ENCODE results near the gene SLC5A5. TPM values are rescaled to one million over a fixed set of nuclear protein-coding genes. Genes with fewer than 3 reads are reported as not detected.

SLC5A5 gene
- total RNA-seq, 1 donor from 2014 or later, result not detected

GRCh38 chr19:17848595-17849292 lies 23.0 kb upstream of the SLC5A5 start:
- Mint-ChIP-seq H3K36me3 (ENCODE audit: low read depth, unreplicated experiment) (peaks cover 3% of the 10 kb centered on the region), H3K27me3 (ENCODE audit: low read depth, unreplicated experiment) (no peaks in the 10 kb centered on the region), H3K27ac (ENCODE audit: unreplicated experiment) (no peak overlapping the region), H3K4me3 (ENCODE audit: unreplicated experiment) (no peak overlapping the region), H3K9me3 (ENCODE audit: unreplicated experiment) (no peaks in the 10 kb centered on the region), H3K4me1 (ENCODE audit: low read depth, unreplicated experiment) (peaks cover 6% of the 10 kb centered on the region)
- no peak for TF ChIP-seq EZH2 (IDR thresholded peaks at IDR 0.05; ENCODE audit: insufficient read depth, low read length)
- TF ChIP-seq CTCF (IDR thresholded peaks at IDR 0.05; ENCODE audit: insufficient read depth, low read depth, low read length), result no peak
- Histone ChIP-seq H3K36me3 (ENCODE audit: insufficient read depth, low read length) (no peaks in the 10 kb centered on the region), H3K27ac (ENCODE audit: low read depth, low read length) (no peak overlapping the region), H3K9ac (ENCODE audit: low read length) (no peak overlapping the region), H4K20me1 (ENCODE audit: insufficient read depth, low read length) (no peaks in the 10 kb centered on the region), H3K27me3 (ENCODE audit: insufficient read depth, low read length) (no peaks in the 10 kb centered on the region), H3K4me2 (ENCODE audit: low read length) (no peak overlapping the region), H2AFZ (ENCODE audit: low read depth, low read length) (no peak overlapping the region), H3K4me1 (ENCODE audit: insufficient read depth, low read length) (peaks cover 11% of the 10 kb centered on the region), H3K4me3 (ENCODE audit: insufficient read depth, low read depth, low read length) (no peak overlapping the region), H3K9me3 (ENCODE audit: insufficient read depth, low read depth, low read length) (no peaks in the 10 kb centered on the region), H3K79me2 (ENCODE audit: insufficient read depth, low read length) (no peaks in the 10 kb centered on the region)
- FAIRE-seq (no peak), DNase-seq (ENCODE audit: low read depth) (no peak)

- Histone ChIP-seq H3K27me3 (ENCODE audit: insufficient read depth, low read length) (no peaks in the 10 kb centered on the region), H3K4me3 (ENCODE audit: insufficient read depth, low read depth, low read length) (no peak overlapping the region), H3K36me3 (ENCODE audit: insufficient read depth, low read length) (no peaks in the 10 kb centered on the region), H3K79me2 (ENCODE audit: insufficient read depth, low read length) (no peaks in the 10 kb centered on the region), H4K20me1 (ENCODE audit: insufficient read depth, low read length) (no peaks in the 10 kb centered on the region), H3K9ac (ENCODE audit: low read length) (no peak overlapping the region), H3K4me1 (ENCODE audit: insufficient read depth, low read length) (peaks cover 7% of the 10 kb centered on the region), H3K9me3 (ENCODE audit: insufficient read depth, low read depth, low read length) (no peaks in the 10 kb centered on the region), H2AFZ (ENCODE audit: low read depth, low read length) (no peak overlapping the region), H3K27ac (ENCODE audit: low read depth, low read length) (no peak overlapping the region), H3K4me2 (ENCODE audit: low read length) (no peak overlapping the region)
- H3K4me3 Mint-ChIP-seq (ENCODE audit: unreplicated experiment), result no peak overlapping the region
- peaks cover 6% of the 10 kb centered on the region for H3K4me1 Mint-ChIP-seq (ENCODE audit: low read depth, unreplicated experiment)
- peaks cover 5% of the 10 kb centered on the region for H3K27me3 Mint-ChIP-seq (ENCODE audit: low read depth, unreplicated experiment)
- H3K9me3 Mint-ChIP-seq (ENCODE audit: unreplicated experiment), result no peaks in the 10 kb centered on the region
- TF ChIP-seq CTCF (IDR thresholded peaks at IDR 0.05; ENCODE audit: insufficient read depth, low read depth, low read length) (no peak), EZH2 (IDR thresholded peaks at IDR 0.05; ENCODE audit: insufficient read depth, low read length) (no peak)
- DNase-seq (ENCODE audit: low read depth), result no peak
- H3K36me3 Mint-ChIP-seq (ENCODE audit: low read depth, unreplicated experiment), result peaks cover 3% of the 10 kb centered on the region
- no peak overlapping the region for H3K27ac Mint-ChIP-seq (ENCODE audit: unreplicated experiment)
- FAIRE-seq, result no peak
These were observed 17.7 kb upstream of the SLC5A5 start for GRCh38 chr19:17854061-17854460.

All from astrocyte (in vitro differentiated cells and primary cell).